DND-41 (cell line): Measurements from ENCODE around the gene GPR42.

Experiments
- ATAC-seq: fragments of 200-7000 bp; cut with Tn5 transposase; 3 replicates; pipeline ENCODE4 v1.9.1; 2021; ENCODE audit warnings: low read depth; ENCODE audit not compliant: insufficient read depth
- DNase-seq: peaks from one replicate; pipeline ENCODE4 v3.0.0-alpha.2; 2020
- H2AFZ ChIP-seq: 2 replicates; pipeline ENCODE4 v1.6.0; 2012; ENCODE audit warnings: low read depth, low read length
- H3K27ac ChIP-seq: 2 replicates; pipeline ENCODE4 v1.5.1; 2012; ENCODE audit warnings: low read length, inconsistent platforms
- H3K27me3 ChIP-seq: fragments of 200-600 bp; sonication (generic); 2 replicates; pipeline ENCODE4 v1.6.0; 2012; ENCODE audit warnings: low read length, mild to moderate bottlenecking, inconsistent platforms; ENCODE audit not compliant: insufficient read depth, poor library complexity
- H3K36me3 ChIP-seq: 2 replicates; pipeline ENCODE4 v1.5.1; 2012; ENCODE audit warnings: low read length, inconsistent platforms; ENCODE audit not compliant: insufficient read depth
- H3K4me1 ChIP-seq: 2 replicates; pipeline ENCODE4 v1.5.1; 2012; ENCODE audit warnings: mild to moderate bottlenecking, low read length; ENCODE audit not compliant: insufficient read depth
- H3K4me2 ChIP-seq: 2 replicates; pipeline ENCODE4 v1.6.0; 2012; ENCODE audit warnings: mild to moderate bottlenecking, moderate library complexity, low read length, inconsistent platforms; ENCODE audit not compliant: insufficient read depth
- H3K4me3 ChIP-seq, 2 experiments: fragments of 200-600 bp in 1 of 2; shearing (Covaris generic) in 1 of 2; 2 replicates each; pipeline ENCODE4 v1.5.1; 2012 to 2016; ENCODE audit warnings: inconsistent platforms in 2 of 2, low read length in 2 of 2, mild to moderate bottlenecking in 2 of 2, low read depth in 1 of 2, moderate library complexity in 1 of 2
- H3K79me2 ChIP-seq: 2 replicates; pipeline ENCODE4 v1.6.0; 2012; ENCODE audit warnings: low read length, inconsistent platforms; ENCODE audit not compliant: insufficient read depth
- H3K9ac ChIP-seq: 2 replicates; pipeline ENCODE4 v1.6.0; 2012; ENCODE audit warnings: low read depth, mild to moderate bottlenecking, inconsistent platforms, low read length, moderate library complexity
- H3K9me3 ChIP-seq: 2 replicates; pipeline ENCODE4 v1.5.1; 2012; ENCODE audit warnings: low read length, moderate library complexity, mild to moderate bottlenecking, inconsistent platforms; ENCODE audit not compliant: insufficient read depth, severe bottlenecking
- H4K20me1 ChIP-seq: 2 replicates; pipeline ENCODE4 v1.6.0; 2012; ENCODE audit warnings: low read length; ENCODE audit not compliant: insufficient read depth
- CTCF ChIP-seq: IDR thresholded peaks from 2 replicates; pipeline ENCODE4 v1.5.1; 2012; ENCODE audit warnings: borderline replicate concordance, low read length, moderate library complexity, mild to moderate bottlenecking; ENCODE audit not compliant: poor library complexity, severe bottlenecking; ENCODE audit errors: extremely low read depth
- EZH2 ChIP-seq: IDR thresholded peaks from 3 replicates; pipeline ENCODE4 v1.6.1; 2012; ENCODE audit warnings: borderline replicate concordance, low read depth, mild to moderate bottlenecking, moderate library complexity, low read length, inconsistent platforms; ENCODE audit not compliant: severe bottlenecking

GPR42 gene

GRCh38 chr19:35349614-35350521 is 21.0 kb upstream of the GPR42 start:
- no peak overlapping the region for H3K9ac ChIP-seq
- H3K4me2 ChIP-seq: no peak overlapping the region
- H2AFZ ChIP-seq: no peak overlapping the region
- ATAC-seq: no peak
- no peaks in the 10 kb centered on the region for H4K20me1 ChIP-seq
- H3K4me3 ChIP-seq: no peak overlapping the region
- no peaks in the 10 kb centered on the region for H3K36me3 ChIP-seq
- H3K4me1 ChIP-seq: peaks cover 19% of the 10 kb centered on the region
- no peak overlapping the region for H3K27ac ChIP-seq
- H3K9me3 ChIP-seq: no peaks in the 10 kb centered on the region
- no peak for DNase-seq
- no peaks in the 10 kb centered on the region for H3K79me2 ChIP-seq
- TF ChIP-seq CTCF (no peak), EZH2 (no peak)
- peaks cover 19% of the 10 kb centered on the region for H3K27me3 ChIP-seq

- Histone ChIP-seq H3K4me1 (peaks cover 19% of the 10 kb centered on the region), H3K4me3 (no peak overlapping the region), H3K79me2 (no peaks in the 10 kb centered on the region), H4K20me1 (no peaks in the 10 kb centered on the region), H2AFZ (no peak overlapping the region), H3K27me3 (peaks cover 19% of the 10 kb centered on the region), H3K9me3 (no peaks in the 10 kb centered on the region), H3K27ac (no peak overlapping the region), H3K9ac (no peak overlapping the region), H3K36me3 (no peaks in the 10 kb centered on the region), H3K4me2 (no peak overlapping the region)
- no peak for DNase-seq
- ATAC-seq: no peak
- no peak for TF ChIP-seq CTCF
- TF ChIP-seq EZH2: no peak
Observed at GRCh38 chr19:35350591-35350990, 20.3 kb upstream of the GPR42 start.

- DNase-seq: no peak
- Histone ChIP-seq H3K4me3 (no peak overlapping the region), H3K9ac (no peak overlapping the region), H3K4me2 (no peak overlapping the region), H3K79me2 (no peaks in the 10 kb centered on the region), H3K36me3 (no peaks in the 10 kb centered on the region), H4K20me1 (no peaks in the 10 kb centered on the region), H3K9me3 (no peaks in the 10 kb centered on the region), H3K27me3 (peaks cover 11% of the 10 kb centered on the region), H3K27ac (no peak overlapping the region), H2AFZ (no peak overlapping the region), H3K4me1 (peaks cover 15% of the 10 kb centered on the region)
- no peak for TF ChIP-seq CTCF
- no peak for TF ChIP-seq EZH2
- no peak for ATAC-seq
Observed at GRCh38 chr19:35351411-35352176, 19.3 kb upstream of the GPR42 start.
